CD4-positive, alpha-beta T cell treated with Interleukin-1 beta for 1 hour (primary cell): ENCODE results near the gene CIB4.

ENCODE experiments used
- DNase-seq, 2 donors: peaks; one replicate each; pipeline ENCODE4 v3.0.0-alpha.2; 2020 to 2022

The CIB4 gene

DNA sequence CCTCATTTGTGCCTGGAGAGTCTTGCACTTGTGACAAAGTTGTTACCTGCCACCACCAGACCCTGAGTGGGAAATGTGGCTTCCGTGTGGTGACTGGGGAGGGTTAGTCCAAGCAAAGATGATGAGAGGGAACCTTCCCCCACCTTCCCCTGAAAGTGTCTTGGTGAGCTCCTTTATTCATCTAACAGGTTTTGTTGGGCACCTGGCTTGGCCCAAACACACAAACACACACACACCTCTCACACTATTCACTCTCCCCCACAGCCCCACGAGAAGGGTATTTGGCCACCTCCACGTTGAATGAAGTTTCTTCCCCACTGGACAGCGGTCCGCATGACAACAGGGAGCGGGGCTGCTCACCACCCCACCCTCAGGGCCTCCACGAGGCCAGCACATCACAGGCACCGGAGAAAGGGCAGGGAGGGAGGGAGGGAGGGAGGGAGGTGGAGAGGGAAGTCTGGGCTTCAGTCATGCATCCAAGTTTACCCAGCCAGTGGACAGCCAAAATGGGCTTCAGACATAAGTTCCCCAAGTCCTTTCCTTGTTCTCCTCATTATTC, 1.4 kb downstream of the CIB4 start:
- no peak for DNase-seq

DNA sequence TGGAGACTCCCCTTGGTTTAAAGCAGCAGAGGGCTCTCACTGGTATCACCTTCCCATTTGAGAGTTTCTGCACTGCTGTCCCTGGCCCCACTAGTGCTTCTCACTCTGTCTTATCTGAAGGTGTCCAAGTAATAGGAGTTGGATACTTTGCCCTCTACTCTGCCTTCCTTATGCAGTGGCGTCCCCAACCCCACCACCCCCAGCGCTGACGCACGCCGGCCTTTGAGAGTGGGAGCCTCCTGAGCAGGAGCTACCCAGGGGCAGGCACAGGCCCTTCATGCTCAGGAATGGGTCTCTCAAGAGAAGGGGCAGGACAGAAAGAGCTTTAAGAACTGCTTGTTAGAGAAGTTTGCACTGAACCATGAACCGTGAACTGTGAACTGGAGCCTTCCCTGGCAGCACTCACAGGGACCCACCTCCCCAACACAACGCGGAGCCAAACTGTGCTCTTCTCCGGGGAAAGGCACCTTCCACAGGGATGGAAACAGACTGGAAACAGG, 3.3 kb downstream of the CIB4 start:
- no peak for DNase-seq

DNA sequence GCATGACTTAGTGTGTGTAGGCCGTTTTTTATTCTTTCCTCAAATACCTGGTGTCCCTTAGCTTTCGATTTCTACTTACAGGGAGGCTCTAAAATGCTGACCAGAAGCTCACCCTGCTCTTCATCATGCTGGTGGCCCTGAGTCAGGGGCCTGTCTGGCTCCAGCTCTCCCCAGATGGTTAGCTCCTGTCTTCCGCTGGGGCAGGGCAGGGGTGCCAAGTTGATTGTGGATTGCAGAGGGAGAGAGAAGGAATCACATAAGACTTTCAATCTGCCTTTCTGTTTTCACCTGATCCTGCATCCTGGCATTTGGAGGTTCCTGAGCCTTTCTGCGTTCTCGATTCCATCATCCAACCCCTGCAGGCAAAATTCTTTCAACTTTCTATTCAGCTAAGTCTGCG, 4.2 kb downstream of the CIB4 start:
- DNase-seq = no peak

DNA sequence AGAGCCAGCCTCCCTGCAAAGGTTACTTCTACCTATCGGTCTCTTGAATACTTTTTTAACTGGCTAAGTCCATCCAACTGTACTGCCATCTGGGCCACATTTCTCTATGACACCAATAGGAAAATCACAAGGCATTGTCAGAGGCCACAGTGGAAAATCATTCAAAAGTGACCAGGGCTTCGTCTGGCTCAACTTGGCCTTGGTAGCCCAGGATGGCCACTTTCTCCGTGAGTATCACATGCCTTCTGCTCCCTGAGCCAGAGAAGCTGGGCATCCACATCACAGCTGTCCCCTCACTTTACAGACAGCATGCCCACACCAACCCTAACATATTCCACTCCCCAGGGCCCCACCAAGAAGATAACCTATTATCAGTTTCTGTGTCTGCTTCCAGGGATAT, 5.8 kb downstream of the CIB4 start:
- DNase-seq = no peak

DNA sequence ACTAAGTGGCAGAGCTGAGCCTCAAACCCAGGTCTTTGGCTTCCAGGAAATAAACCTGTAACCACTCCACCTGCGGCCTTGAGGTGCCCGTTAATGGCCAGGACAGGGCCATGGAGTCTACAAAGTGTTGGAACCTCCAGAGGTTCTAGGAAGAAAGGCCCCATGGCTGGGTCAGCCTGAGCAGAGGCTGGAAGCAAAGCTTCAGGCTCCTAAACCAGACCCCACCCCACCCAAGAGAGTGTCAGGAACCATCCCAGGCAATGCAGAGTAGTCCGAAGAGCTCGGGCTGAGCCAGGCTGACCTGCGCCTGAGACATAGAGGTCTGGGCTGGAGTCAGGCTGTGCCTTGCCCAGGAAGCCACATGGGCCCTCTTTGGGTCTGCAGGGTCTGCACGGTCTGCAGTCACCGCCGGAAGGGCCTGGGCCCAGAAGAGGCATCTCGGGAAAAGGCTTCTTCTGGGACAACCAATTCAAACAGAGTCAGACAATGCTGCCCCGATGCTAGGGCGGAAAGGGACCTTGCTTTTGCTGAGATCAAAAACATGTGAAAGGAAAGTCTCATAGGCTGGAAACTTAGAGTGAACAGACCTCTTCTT, 6.4 kb downstream of the CIB4 start:
- DNase-seq = no peak

DNA sequence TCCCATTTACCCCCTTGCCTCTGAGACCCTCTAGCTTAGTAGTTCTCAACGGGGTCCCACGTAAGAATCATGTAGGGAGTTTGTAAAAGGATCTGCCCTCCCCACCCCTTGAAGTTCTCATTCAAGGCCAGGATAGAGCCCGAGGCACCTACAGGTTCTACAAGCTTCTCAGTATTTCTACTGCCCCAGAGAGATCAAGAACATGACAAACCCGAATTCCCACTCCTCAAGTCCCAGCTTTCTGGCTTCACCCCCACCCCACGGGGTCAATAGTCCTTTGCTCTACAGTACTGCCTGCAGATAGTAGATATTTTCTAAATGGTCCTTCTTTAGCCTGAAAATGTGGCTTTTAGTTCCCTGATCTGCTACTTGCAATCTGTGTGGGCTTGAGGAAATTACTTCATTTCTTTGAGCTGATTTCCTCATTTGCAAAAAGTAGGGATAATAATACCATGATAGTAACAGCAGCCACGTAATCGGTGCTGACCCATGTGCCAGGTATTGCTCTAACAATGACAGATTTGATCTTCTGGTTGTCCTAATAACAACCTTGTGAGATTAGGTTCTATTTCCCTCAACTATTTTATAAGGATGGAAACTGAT, 7.1 kb downstream of the CIB4 start:
- DNase-seq = no peak

DNA sequence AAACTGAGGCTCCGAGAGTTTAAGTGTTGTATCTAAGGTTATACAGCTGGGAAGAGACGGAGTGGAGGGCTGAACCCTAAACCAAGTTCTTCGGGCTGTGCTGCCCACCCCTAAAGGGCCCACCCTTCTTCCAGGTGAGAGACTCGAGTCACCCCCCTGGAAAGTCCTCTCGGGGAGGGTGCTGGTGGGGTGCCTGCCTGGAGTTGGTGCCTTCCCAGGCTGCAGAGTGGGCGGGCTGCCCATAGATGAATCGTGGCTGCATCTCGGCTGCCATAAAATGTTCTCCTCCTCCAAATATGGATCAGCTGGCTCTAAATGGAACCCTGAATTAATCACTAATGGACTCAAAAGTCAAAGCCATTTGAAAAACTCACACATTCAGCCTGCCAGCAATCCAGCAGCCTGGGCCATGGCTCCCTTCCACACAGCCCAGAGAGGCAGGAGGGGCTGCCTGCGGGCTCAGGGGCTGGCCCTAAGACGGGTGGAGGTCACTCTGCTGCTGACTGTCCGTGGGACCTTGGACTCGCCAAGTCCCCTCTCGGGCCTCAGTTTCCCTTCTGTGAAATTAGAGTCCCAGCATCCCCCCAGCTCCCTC, 7.7 kb downstream of the CIB4 start:
- no peak for DNase-seq

DNA sequence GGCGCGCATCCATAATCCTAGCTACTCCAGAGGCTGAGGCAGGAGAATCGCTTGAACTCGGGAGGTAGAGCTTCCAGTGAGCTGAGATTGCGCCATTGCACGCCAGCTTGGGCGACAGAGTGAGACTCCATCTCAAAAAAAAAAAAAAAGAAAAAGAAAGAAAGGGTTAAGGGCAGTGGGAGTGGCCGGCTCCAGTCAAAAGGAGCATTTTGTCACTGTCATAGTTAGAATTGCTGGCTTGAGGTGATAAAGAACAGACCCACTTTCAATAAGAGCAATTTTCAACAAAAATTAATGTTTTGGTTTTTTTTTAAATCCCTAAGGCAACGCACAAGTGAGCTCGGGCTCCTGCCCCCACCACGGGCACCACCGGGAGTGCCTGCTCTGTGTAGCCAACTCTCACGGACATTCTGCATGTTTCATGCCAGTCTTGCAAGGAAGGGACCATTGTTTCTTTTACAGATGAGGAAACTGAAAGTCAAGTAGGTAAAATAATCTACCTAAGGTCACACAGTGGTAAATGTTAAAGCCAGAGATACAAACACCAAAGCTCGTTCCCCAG, 8.5 kb downstream of the CIB4 start:
- no peak for DNase-seq

DNA sequence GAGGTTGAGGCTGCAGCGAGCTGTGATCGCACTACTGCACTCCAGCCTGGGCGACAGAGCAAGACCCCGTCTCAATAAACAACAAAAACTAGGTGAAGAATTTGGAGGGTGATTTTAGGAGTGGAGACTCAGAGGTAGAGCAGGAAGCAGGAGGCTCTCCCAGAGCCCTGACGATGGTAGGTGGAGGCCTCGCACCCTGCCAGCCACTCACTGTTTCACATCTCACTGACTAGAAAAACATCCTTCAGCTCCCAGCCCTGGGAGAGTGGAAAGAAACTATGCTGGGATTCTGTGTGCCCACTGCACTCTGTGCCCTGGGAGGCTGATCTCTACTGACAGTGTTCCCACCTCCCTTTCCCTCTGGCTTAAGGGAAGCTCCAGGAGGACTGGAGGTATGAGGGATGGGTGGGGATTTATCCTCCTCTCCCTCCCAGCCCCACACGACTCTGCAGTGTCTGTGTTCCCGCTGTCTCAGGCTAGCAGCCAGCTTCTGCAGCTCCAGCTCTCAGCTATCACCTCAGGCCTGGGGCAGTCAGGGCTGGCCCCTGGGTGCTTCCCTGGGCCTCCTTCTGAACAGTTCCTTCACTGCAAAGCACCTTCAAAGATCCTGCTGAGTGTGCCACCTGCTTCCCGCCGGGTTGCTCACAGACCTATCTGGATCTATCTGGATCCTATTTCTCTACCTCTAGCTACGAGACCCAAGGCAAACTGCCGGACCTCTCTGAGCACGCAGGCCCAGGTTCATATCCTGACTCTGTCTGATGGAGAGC, 9.6 kb downstream of the CIB4 start:
- no peak for DNase-seq

DNA sequence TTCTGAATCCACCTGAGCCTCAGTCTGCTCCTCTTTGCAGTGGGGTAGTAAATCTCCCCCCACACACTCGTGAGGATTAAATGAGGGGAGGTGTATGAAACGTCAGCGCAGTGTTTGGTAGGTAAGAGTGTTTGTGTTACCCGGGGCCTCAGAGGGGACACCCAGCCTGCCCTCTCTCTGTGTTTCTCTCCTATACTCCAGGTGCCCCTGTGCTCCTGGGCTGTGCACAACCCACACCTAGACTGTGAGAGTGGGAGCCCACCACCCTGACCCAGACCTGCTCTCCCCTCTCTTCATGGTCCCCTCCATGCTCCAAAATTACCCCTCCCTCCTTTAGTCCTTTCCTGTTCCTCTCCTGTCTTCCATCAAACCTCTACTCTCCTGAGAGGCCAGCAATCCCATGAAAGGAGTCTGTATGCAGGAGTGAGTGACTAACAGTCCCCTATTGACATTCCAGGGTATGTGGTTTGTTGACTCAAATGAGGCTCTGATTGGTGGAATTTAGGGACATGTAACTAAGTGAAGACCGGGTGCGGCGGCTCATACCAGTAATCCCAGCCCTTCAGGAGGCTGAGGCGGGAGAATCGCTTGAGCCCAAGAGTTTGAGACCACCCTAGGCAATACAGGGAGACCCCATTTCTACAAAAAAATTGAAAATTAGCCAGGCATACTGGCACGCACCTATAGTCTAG, 10.4 kb downstream of the CIB4 start:
- no peak for DNase-seq

DNA sequence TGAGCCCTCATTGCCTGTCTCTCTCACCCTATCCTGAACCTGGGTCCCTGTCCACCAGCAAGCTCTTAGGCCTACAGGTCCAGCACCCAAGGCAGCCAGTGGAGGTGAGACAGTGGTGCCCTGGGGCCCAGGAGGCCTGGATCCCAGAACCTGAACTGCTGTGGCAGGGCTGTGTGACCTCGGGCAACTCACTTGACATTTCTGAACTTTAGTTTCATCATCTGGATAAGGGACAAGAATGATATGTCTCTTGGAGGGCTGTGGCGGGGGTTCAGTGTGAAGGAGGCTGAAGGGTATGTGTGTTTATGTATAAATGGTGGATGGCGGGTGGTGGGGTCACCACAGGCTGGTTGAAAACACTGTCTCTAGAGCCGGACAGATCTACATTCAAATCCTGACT, 10.9 kb downstream of the CIB4 start:
- no peak for DNase-seq

DNA sequence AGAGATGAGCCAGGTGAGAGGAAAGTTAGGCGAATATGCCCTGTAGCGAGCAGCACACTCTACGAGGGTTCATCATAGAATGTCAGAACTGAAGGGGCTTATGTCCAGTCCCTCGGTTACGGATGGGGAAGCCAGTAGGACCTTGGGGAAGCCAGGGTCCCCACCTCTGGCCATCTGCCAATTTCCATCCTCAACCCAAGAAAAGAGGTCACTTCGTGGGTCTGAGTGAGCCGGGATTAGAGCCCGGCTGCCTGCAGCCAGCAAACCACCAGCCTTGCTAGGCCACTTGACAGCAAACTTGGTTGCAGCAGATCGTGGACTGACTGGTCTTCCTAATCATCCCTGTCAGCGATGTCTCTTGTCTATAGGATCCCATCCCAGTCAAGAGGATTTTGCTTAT, 11.4 kb downstream of the CIB4 start:
- DNase-seq = no peak

DNA sequence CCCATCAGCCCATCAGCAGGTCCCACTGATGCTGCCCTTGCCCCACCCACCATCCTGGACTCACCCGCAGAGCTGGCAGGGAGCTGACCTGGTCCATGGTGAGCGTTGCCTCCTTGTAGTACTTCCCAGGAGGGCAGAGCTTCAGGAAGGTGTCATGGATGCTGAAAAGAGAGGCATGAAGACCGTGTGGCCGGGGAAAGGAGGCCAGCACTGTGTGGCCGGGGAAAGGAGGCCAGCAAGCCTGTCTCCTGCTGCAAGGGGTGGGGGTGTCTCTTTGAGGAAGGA, 11.9 kb downstream of the CIB4 start:
- no peak for DNase-seq

DNA sequence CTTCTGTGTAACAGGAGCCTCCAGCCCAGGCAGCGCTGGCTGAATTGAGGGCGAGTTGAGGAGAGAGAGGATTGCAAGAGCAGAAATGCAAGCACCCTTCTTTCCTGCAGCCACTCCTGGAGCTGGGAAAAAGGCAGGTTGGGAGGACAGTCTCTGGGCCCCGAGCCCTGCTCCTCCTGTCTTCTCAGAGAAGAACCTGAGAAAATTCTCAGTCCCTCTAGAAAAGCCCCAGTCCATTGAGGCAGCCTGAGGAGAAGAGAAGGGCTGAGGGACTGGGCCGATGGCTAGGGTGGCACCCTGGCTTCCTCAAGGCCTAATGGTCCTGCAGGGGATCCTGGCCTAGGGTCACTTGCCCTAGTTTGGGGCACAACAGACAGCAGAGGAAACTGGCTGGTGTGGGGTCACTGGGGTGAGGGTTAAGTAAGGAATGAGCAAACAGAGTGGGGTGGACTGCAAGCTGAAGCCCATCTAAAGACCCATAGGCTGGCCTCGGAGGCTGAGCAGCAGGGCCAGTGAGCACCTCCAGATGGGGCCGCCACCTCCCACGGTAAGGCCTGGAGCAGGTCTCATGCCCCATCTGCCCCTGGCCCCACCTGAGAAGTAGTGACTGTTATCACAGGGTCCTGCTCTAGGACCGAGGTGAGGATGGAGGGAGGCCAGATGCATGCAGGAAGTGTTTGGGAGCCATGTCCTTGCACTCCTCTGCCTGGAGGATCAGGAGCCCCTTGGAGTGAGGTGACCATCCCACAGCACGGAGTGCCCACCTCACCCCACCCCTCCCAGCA, 12.4 kb downstream of the CIB4 start:
- DNase-seq = no peak

DNA sequence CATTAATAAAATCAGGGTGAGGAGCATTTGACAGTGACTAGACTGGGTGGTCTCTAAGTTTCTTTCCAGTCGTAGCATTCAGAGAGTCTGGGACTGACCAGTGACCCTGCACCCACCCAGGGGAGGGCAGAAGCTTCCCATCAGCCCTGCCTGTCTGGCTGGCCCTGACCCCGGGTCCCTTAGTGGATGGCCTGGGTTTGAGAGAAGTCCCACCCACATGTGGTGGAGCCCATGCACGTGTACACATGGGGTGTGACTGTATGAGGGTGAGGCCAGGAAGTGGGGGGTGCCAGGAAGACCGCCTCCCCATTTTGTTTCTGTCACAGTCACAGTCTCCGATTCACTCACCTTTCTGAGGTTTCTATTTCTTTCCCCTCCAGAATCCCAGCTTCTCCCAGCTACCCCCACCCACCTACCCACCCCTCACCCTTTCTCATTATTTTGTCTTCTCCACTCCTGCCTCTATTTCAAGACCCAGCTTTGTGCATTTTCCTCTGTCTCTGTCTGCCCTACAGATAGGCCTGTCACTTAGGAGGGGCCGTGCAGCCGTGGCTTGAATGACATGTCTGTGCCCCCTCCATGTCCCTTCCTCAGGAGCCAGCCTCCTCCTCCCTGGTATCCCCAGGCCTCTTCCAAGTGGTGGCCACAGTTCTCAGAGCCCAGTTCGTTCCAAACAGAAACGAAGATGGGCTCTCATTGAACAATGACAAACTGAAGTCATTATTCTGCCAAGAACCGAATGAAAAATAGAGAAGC, 13.6 kb downstream of the CIB4 start:
- no peak for DNase-seq

DNA sequence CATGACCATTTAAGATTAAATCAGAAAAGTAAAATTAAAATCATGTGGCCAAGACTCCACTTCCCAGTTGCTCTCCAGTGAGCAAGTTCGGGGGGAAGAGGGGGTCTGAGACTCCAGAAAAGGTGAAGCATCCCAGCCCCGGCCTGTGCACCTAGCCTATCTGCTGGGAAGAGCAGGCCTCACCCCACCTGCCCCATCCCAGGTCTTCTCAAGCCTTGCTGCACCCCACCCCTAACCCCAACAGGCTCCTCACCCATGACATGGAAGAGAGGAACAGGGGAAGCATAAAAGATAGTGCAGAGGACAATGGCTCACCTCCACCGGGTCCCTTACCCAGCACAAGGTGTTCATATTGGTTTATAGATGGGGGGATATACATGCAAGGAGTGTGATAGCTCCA, 14.6 kb downstream of the CIB4 start:
- DNase-seq = no peak

DNA sequence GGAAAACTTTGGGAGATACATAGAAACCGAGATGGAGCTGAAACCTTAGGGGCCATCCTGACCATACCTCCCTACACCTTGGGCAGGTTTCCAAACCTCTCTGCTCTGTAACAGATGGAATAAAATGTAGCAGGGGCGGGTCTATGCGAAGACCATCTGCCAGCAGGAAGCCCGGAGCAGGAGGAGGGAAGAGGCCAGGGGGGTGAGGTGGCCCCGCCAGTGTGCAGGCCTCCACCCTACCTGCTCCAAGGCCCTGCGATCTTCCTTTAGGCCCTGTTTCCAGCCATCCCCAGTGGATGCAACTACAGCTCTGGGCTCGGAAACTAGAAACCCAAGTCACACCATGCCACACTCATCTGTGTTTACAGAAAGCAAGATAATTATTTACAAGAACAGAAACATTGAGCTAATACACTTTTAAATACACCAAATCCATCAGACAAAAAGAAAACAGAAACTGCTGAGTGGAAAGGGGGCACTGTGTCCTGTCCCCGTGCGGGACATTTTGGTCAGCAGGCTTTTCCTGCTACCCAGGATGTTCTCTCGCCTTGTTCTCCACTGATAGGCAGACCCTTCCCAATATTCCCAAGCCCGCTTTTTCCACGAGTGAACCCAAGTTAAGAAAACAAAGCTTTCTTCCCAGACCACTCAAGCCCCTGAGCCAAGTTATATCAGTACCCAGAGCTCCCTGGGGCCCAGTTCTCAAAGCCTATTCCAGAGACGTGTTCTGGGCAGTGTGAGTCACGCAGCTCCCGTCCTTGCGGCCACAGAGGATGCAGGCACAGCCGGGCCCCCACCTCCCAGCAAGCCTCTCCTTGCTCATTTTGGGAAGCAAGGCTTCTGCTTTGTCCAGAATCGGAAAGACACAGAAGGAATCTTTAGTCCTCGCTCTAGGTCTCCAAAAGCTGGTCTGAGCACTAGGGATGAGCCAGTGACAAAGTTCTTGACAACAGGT, 17.3 kb downstream of the CIB4 start:
- DNase-seq = no peak

DNA sequence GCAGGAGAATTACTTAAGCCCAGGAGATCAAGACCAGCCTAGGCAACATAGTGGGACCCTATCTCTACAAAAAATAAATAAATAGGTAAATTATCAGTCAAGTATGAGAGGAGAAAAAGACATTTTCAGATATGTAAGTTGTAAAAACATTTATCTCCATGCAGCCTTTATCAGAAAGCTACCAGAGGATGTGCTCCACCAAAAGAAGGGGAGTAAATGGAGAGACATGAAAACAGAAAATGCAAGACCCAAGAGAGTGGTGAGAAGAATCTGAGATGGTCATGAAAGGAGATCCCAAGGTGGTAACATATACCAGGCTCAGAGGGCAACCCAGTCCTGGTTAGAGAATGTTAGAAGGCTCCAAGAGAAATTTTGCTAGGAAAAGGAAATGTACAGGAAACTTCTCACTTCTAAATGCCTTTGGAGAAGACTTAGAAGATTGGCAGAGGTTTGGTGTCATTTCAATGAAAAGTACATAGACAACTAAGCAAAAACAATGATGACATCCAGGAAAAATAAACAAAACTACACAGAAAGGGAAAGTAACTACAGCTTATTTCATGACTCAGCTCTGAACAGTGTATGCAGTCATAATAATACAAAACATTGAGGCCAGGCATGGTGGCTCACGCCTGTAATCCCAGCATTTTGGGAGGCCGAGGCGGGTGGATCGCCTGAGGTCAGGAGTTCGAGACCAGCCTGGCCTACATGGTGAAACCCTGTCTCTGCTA, 19.5 kb downstream of the CIB4 start:
- DNase-seq = no peak

DNA sequence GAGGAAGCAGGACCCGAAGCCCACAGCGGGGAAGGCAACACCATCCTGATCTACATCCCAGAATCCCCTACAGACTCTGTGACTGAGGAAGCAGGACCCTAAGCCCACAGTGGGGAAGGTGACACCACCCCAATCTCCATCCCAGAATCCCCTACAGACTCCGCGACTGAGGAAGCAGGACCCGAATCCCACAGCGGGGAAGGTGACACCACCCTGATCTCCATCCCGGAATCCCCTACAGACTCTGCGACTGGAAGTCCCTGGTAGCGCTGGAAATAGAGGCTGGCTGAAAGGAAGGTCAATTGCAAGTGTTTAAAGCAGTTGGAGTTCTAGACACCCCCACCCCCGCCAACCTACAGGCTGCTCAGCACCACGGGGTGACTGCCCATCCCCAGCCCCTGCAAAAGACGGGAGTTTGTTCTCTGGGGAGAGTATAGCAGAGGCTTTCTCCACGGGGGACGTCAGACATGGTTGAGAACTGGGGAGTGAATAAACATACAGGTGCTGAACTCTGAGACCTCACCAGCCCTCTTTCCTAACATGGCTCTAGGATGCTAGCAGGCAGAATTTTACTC, 21.0 kb downstream of the CIB4 start:
- DNase-seq = no peak
